ENCODE data around the gene WDR31.

WDR31 gene

GRCh38 chr9:113343732-113344231 is 3.7 kb upstream of the WDR31 start:
- Histone ChIP-seq H3K9ac (ENCODE audit: low read depth in 1 of 2, low read length in 2 of 2) (no peak overlapping the region), H3K9me3 (ENCODE audit: control insufficient read depth in 1 of 2, low read length in 2 of 2) (no peaks in the 10 kb centered on the region), H3K4me3 (ENCODE audit: low read depth in 1 of 2, low read length in 2 of 2) (no peak overlapping the region), H3K4me1 (ENCODE audit: control insufficient read depth in 1 of 2, insufficient read depth in 2 of 2, low read length in 2 of 2) (peaks cover 20 to 29% of the 10 kb centered on the region in 2 donors), H3K27ac (ENCODE audit: low read depth, low read length) (no peak overlapping the region), H3K36me3 (ENCODE audit: control insufficient read depth in 1 of 2, insufficient read depth in 2 of 2, low read length in 2 of 2) (no peaks in the 10 kb centered on the region), H3K27me3 (ENCODE audit: control insufficient read depth in 1 of 2, insufficient read depth in 2 of 2, low read length in 2 of 2) (no peaks in the 10 kb centered on the region)

- H3K9ac ChIP-seq (ENCODE audit: low read depth in 1 of 2, low read length in 2 of 2) = no peak overlapping the region
- peaks cover 13 to 22% of the 10 kb centered on the region in 2 donors for H3K4me1 ChIP-seq (ENCODE audit: control insufficient read depth in 1 of 2, insufficient read depth in 2 of 2, low read length in 2 of 2)
- H3K4me3 ChIP-seq (ENCODE audit: low read depth in 1 of 2, low read length in 2 of 2) = no peak overlapping the region
- H3K36me3 ChIP-seq (ENCODE audit: control insufficient read depth in 1 of 2, insufficient read depth in 2 of 2, low read length in 2 of 2) = no peaks in the 10 kb centered on the region
- H3K9me3 ChIP-seq (ENCODE audit: control insufficient read depth in 1 of 2, low read length in 2 of 2) = no peaks in the 10 kb centered on the region
- no peaks in the 10 kb centered on the region for H3K27me3 ChIP-seq (ENCODE audit: control insufficient read depth in 1 of 2, insufficient read depth in 2 of 2, low read length in 2 of 2)
- no peak overlapping the region for H3K27ac ChIP-seq (ENCODE audit: low read depth, low read length)
Observed at GRCh38 chr9:113341712-113342410, 1.8 kb upstream of the WDR31 start.

DNA sequence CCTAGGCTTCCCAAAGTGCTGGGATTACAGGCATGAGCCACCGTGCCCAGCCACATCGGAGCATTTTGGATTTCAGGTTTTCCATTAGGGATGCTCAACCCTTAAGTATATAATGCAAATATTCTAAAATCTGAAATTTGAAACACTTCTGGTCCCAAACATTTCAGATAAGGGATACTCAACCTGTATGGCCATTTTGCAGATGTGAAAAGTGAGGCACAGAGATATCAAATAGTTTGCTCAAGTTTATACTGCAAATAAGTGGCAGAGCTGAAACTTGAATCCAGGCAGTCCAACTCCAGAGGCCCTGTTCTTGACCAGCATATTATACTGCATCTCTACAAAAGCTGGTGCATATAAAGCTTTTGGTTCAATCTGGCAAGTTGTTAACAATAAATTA is 2.4 kb downstream of the WDR31 start:
- Histone ChIP-seq H3K27me3 (ENCODE audit: control insufficient read depth in 1 of 2, insufficient read depth in 2 of 2, low read length in 2 of 2) (no peaks in the 10 kb centered on the region), H3K9ac (ENCODE audit: low read depth in 1 of 2, low read length in 2 of 2) (no peak overlapping the region), H3K4me1 (ENCODE audit: control insufficient read depth in 1 of 2, insufficient read depth in 2 of 2, low read length in 2 of 2) (peaks cover 5 to 12% of the 10 kb centered on the region in 2 donors), H3K4me3 (ENCODE audit: low read depth in 1 of 2, low read length in 2 of 2) (no peak overlapping the region), H3K27ac (ENCODE audit: low read depth, low read length) (no peak overlapping the region), H3K9me3 (ENCODE audit: control insufficient read depth in 1 of 2, low read length in 2 of 2) (no peaks in the 10 kb centered on the region), H3K36me3 (ENCODE audit: control insufficient read depth in 1 of 2, insufficient read depth in 2 of 2, low read length in 2 of 2) (no peaks in the 10 kb centered on the region)

GRCh38 chr9:113331780-113332179 is 8.3 kb downstream of the WDR31 start:
- Histone ChIP-seq H3K9me3 (ENCODE audit: control insufficient read depth in 1 of 2, low read length in 2 of 2) (no peaks in the 10 kb centered on the region), H3K27me3 (ENCODE audit: control insufficient read depth in 1 of 2, insufficient read depth in 2 of 2, low read length in 2 of 2) (no peaks in the 10 kb centered on the region), H3K36me3 (ENCODE audit: control insufficient read depth in 1 of 2, insufficient read depth in 2 of 2, low read length in 2 of 2) (peaks cover 0 to 4% of the 10 kb centered on the region in 2 donors), H3K9ac (ENCODE audit: low read depth in 1 of 2, low read length in 2 of 2) (no peak overlapping the region), H3K4me3 (ENCODE audit: low read depth in 1 of 2, low read length in 2 of 2) (no peak overlapping the region), H3K4me1 (ENCODE audit: control insufficient read depth in 1 of 2, insufficient read depth in 2 of 2, low read length in 2 of 2) (peaks cover 0 to 10% of the 10 kb centered on the region in 2 donors), H3K27ac (ENCODE audit: low read depth, low read length) (no peak overlapping the region)

DNA sequence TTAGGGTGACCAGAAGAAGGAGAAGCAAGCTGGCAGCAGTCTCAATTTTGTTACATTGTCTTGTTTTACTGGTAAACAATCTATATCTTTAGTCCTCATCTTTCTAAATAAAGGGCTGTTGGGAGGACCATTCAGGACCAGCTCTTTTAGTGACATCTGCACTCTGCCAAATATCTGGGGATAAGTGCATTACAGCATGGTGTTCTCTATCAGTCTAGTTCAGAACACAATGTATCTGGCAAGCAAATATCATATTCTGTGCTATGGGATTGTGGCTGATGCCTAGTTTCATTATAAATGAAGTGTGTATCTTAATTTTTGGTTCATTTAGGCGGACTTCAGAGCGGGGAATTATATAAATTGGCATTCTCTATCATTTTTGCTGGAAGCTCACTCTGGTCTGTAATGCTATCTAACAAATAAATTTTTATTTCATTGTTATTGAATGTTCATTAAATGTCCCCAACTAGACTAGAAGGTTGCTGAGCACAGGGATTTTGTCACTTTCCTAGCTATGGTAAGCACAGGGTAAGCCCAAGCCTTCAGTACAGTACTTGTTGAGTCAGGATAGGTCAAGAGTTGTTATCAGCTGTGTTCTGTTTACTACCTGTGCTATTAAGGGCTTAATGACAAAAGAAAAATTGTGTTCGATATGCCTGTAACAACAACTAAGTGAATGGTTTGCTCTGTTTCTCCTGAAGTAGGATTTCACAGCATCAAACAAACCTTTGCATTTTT is 11.9 kb downstream of the WDR31 start:
- no peak overlapping the region for H3K27ac ChIP-seq (ENCODE audit: low read depth, low read length)
- H3K4me1 ChIP-seq (ENCODE audit: control insufficient read depth in 1 of 2, insufficient read depth in 2 of 2, low read length in 2 of 2) = peaks cover 0 to 10% of the 10 kb centered on the region in 2 donors
- no peak overlapping the region for H3K9ac ChIP-seq (ENCODE audit: low read depth in 1 of 2, low read length in 2 of 2)
- no peak overlapping the region for H3K4me3 ChIP-seq (ENCODE audit: low read depth in 1 of 2, low read length in 2 of 2)
- H3K27me3 ChIP-seq (ENCODE audit: control insufficient read depth in 1 of 2, insufficient read depth in 2 of 2, low read length in 2 of 2) = no peaks in the 10 kb centered on the region
- H3K9me3 ChIP-seq (ENCODE audit: control insufficient read depth in 1 of 2, low read length in 2 of 2) = no peaks in the 10 kb centered on the region
- H3K36me3 ChIP-seq (ENCODE audit: control insufficient read depth in 1 of 2, insufficient read depth in 2 of 2, low read length in 2 of 2) = peaks cover 0 to 4% of the 10 kb centered on the region in 2 donors

GRCh38 chr9:113326230-113326629 is 13.8 kb downstream of the WDR31 start:
- Histone ChIP-seq H3K36me3 (ENCODE audit: control insufficient read depth in 1 of 2, insufficient read depth in 2 of 2, low read length in 2 of 2) (no peaks in the 10 kb centered on the region), H3K4me3 (ENCODE audit: low read depth in 1 of 2, low read length in 2 of 2) (no peak overlapping the region), H3K9ac (ENCODE audit: low read depth in 1 of 2, low read length in 2 of 2) (no peak overlapping the region), H3K27ac (ENCODE audit: low read depth, low read length) (no peak overlapping the region), H3K27me3 (ENCODE audit: control insufficient read depth in 1 of 2, insufficient read depth in 2 of 2, low read length in 2 of 2) (no peaks in the 10 kb centered on the region), H3K9me3 (ENCODE audit: control insufficient read depth in 1 of 2, low read length in 2 of 2) (no peaks in the 10 kb centered on the region), H3K4me1 (ENCODE audit: control insufficient read depth in 1 of 2, insufficient read depth in 2 of 2, low read length in 2 of 2) (peaks cover 0 to 10% of the 10 kb centered on the region in 2 donors)

- no peaks in the 10 kb centered on the region for H3K9me3 ChIP-seq (ENCODE audit: control insufficient read depth in 1 of 2, low read length in 2 of 2)
- H3K27ac ChIP-seq (ENCODE audit: low read depth, low read length) = no peak overlapping the region
- H3K4me3 ChIP-seq (ENCODE audit: low read depth in 1 of 2, low read length in 2 of 2) = no peak overlapping the region
- H3K4me1 ChIP-seq (ENCODE audit: control insufficient read depth in 1 of 2, insufficient read depth in 2 of 2, low read length in 2 of 2) = no peaks in the 10 kb centered on the region
- H3K27me3 ChIP-seq (ENCODE audit: control insufficient read depth in 1 of 2, insufficient read depth in 2 of 2, low read length in 2 of 2) = no peaks in the 10 kb centered on the region
- no peaks in the 10 kb centered on the region for H3K36me3 ChIP-seq (ENCODE audit: control insufficient read depth in 1 of 2, insufficient read depth in 2 of 2, low read length in 2 of 2)
- no peak overlapping the region for H3K9ac ChIP-seq (ENCODE audit: low read depth in 1 of 2, low read length in 2 of 2)
Observed at GRCh38 chr9:113322671-113323070, 17.4 kb downstream of the WDR31 start.

DNA sequence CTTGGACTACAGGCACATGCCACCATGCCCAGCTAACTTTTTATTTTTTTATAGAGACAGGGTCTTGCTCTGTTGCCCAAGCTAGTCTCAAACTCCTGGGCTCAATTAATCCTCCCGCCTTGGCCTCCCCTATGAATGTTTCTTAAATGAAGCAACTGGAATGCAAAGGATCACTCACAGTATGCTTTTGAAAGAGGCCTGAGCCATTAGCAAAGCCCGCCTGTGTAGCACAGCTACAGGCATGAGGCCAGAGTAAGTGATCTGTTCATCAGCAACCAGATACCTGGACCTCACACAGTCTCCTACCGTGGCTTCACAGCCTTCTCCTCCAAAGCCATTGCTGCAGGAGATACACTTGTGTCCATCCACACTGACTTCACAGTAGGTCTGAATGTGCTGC is 20.0 kb downstream of the WDR31 start:
- H3K36me3 ChIP-seq (ENCODE audit: control insufficient read depth in 1 of 2, insufficient read depth in 2 of 2, low read length in 2 of 2) = no peaks in the 10 kb centered on the region

GRCh38 chr9:113319054-113319453 is 21.0 kb downstream of the WDR31 start:
- no peaks in the 10 kb centered on the region for H3K9me3 ChIP-seq (ENCODE audit: control insufficient read depth in 1 of 2, low read length in 2 of 2)
- no peak overlapping the region for H3K9ac ChIP-seq (ENCODE audit: low read depth in 1 of 2, low read length in 2 of 2)
- no peaks in the 10 kb centered on the region for H3K4me1 ChIP-seq (ENCODE audit: control insufficient read depth in 1 of 2, insufficient read depth in 2 of 2, low read length in 2 of 2)
- no peak overlapping the region for H3K27ac ChIP-seq (ENCODE audit: low read depth, low read length)
- H3K27me3 ChIP-seq (ENCODE audit: control insufficient read depth in 1 of 2, insufficient read depth in 2 of 2, low read length in 2 of 2) = no peaks in the 10 kb centered on the region
- H3K36me3 ChIP-seq (ENCODE audit: control insufficient read depth in 1 of 2, insufficient read depth in 2 of 2, low read length in 2 of 2) = no peaks in the 10 kb centered on the region
- no peak overlapping the region for H3K4me3 ChIP-seq (ENCODE audit: low read depth in 1 of 2, low read length in 2 of 2)

More for the DNA sequence above, 20.0 kb downstream of the WDR31 start:
- H3K27me3 ChIP-seq (ENCODE audit: control insufficient read depth in 1 of 2, insufficient read depth in 2 of 2, low read length in 2 of 2) = no peaks in the 10 kb centered on the region
- no peak overlapping the region for H3K4me3 ChIP-seq (ENCODE audit: low read depth in 1 of 2, low read length in 2 of 2)
- H3K4me1 ChIP-seq (ENCODE audit: control insufficient read depth in 1 of 2, insufficient read depth in 2 of 2, low read length in 2 of 2) = no peaks in the 10 kb centered on the region
- no peak overlapping the region for H3K9ac ChIP-seq (ENCODE audit: low read depth in 1 of 2, low read length in 2 of 2)
- no peaks in the 10 kb centered on the region for H3K9me3 ChIP-seq (ENCODE audit: control insufficient read depth in 1 of 2, low read length in 2 of 2)
- H3K27ac ChIP-seq (ENCODE audit: low read depth, low read length) = no peak overlapping the region

DNA sequence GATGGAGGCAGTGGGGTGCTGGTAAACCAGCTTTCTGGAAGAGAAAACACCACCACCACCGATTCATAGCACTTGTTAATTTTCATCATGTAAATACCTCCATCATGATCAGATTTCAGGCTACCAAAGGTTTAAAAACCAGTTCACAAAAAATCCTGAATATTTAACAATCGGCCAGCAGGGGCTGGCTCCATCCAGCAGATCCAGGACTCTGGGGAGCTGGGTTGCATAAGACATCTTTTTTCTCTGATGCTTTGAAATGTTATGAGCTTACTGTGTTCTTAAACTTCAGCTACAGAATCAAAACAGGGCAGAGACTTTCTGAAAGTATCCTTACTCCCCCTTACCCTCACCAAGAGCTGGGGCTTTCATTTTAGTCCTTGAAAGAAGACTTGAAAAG is 22.3 kb downstream of the WDR31 start:
- Histone ChIP-seq H3K27ac (ENCODE audit: low read depth, low read length) (no peak overlapping the region), H3K9ac (ENCODE audit: low read depth in 1 of 2, low read length in 2 of 2) (no peak overlapping the region), H3K27me3 (ENCODE audit: control insufficient read depth in 1 of 2, insufficient read depth in 2 of 2, low read length in 2 of 2) (no peaks in the 10 kb centered on the region), H3K9me3 (ENCODE audit: control insufficient read depth in 1 of 2, low read length in 2 of 2) (no peaks in the 10 kb centered on the region), H3K4me3 (ENCODE audit: low read depth in 1 of 2, low read length in 2 of 2) (no peak overlapping the region), H3K36me3 (ENCODE audit: control insufficient read depth in 1 of 2, insufficient read depth in 2 of 2, low read length in 2 of 2) (no peaks in the 10 kb centered on the region), H3K4me1 (ENCODE audit: control insufficient read depth in 1 of 2, insufficient read depth in 2 of 2, low read length in 2 of 2) (no peaks in the 10 kb centered on the region)
